HG02642 (cell line): Measurements from ENCODE around the gene RIPK1.
"Not testable (repeated sequence)": the region's sequence is repeated elsewhere in the genome, so short reads cannot be mapped to it uniquely, and the experiment has no call there.

Experiments used
- ATAC-seq: cut with Tn5 transposase; IDR thresholded peaks from one replicate; pipeline ENCODE4 v1.9.1; 2021; ENCODE audit warnings: mild to moderate bottlenecking; ENCODE audit not compliant: unreplicated experiment, poor library complexity

Gene RIPK1

GRCh38 chr6:3068329-3069214, at the start of gene RIPK1:
Gene RIPK1, plus strand, starts transcription at chr6:3068494. Its CDS starts 8,330 bp downstream, at chr6:3076824.
- ATAC-seq, result peak; percentile 88

GRCh38 chr6:3019065-3019464, 49.2 kb upstream of the RIPK1 start:
- ATAC-seq, result no peak

GRCh38 chr6:3019749-3020320, 48.5 kb upstream of the RIPK1 start:
- ATAC-seq, result no peak

GRCh38 chr6:3020976-3021598, 47.2 kb upstream of the RIPK1 start:
- not testable (repeated sequence) for ATAC-seq

- no peak for ATAC-seq
Measured at GRCh38 chr6:3022765-3023662, 45.3 kb upstream of the RIPK1 start.

GRCh38 chr6:3023663-3024483, 44.4 kb upstream of the RIPK1 start:
- peak; percentile 80 for ATAC-seq

GRCh38 chr6:3026791-3027626, 41.3 kb upstream of the RIPK1 start:
- peak; percentile 63 for ATAC-seq

- ATAC-seq, result not testable (repeated sequence)
Measured at GRCh38 chr6:3028156-3028555, 40.1 kb upstream of the RIPK1 start.

- no peak for ATAC-seq
Measured at GRCh38 chr6:3031857-3032640, 36.2 kb upstream of the RIPK1 start.

GRCh38 chr6:3032986-3033385, 35.3 kb upstream of the RIPK1 start:
- ATAC-seq, result no peak

GRCh38 chr6:3033652-3034051, 34.6 kb upstream of the RIPK1 start:
- no peak for ATAC-seq

- no peak for ATAC-seq
Measured at GRCh38 chr6:3035397-3035796, 32.9 kb upstream of the RIPK1 start.

GRCh38 chr6:3036861-3037637, 31.2 kb upstream of the RIPK1 start:
- ATAC-seq, result no peak

GRCh38 chr6:3037638-3038365, 30.5 kb upstream of the RIPK1 start:
- no peak for ATAC-seq

- no peak for ATAC-seq
Measured at GRCh38 chr6:3039384-3039783, 28.9 kb upstream of the RIPK1 start.

- ATAC-seq, result no peak
Measured at GRCh38 chr6:3041147-3041546, 27.1 kb upstream of the RIPK1 start.
